Loucy (cell line): ENCODE measurements around the gene TRIM63.

ENCODE experiments used
- EZH2phosphoT487 ChIP-seq: fragments of 200-600 bp; IDR thresholded peaks from 2 replicates; pipeline ENCODE4 v1.6.1; 2018; ENCODE audit warnings: antibody characterized with exemption, mild to moderate bottlenecking, moderate library complexity, borderline replicate concordance
- TF ChIP-seq, protein P1 (sequence below): fragments of 200-600 bp; sonication (generic); conservative IDR thresholded peaks from 2 replicates; pipeline ENCODE4 v1.5.1; 2014; ENCODE audit warnings: mild to moderate bottlenecking, antibody characterized with exemption, low read length

DNA sequence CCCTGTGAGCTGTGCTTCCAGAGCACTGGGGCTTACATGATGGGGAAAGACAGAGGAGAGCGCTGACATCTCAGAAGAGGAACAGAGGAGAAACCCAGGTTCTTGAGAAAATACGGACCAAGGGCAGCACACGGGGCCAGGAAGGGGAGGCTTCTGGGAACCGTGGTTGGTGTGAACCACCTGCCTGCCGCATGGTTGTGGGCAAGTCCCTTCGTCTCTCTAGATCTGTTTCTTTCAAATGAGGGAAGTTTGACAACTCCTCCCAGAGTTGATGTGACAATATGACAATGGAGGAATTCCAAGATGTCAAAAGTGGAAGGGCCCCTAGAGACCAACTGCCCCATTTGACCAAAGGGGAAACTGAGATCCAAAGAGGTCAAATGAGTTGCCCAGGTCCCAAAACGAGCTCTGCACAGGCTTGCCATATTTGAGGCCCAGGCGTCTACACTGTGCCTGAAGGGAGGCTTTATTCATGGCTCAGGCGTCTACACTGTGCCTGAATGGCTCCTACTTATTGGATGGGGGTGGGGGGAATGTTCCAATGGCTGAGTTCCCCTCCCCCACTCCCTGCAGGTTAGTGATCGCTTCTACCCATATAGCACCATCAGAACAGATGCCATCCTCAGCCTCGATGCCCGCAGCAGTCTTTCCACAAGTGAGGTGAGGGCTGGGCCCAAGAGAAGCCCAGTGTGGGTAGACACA, 34.6 kb downstream of the TRIM63 start:
- TF ChIP-seq, protein P1, sequence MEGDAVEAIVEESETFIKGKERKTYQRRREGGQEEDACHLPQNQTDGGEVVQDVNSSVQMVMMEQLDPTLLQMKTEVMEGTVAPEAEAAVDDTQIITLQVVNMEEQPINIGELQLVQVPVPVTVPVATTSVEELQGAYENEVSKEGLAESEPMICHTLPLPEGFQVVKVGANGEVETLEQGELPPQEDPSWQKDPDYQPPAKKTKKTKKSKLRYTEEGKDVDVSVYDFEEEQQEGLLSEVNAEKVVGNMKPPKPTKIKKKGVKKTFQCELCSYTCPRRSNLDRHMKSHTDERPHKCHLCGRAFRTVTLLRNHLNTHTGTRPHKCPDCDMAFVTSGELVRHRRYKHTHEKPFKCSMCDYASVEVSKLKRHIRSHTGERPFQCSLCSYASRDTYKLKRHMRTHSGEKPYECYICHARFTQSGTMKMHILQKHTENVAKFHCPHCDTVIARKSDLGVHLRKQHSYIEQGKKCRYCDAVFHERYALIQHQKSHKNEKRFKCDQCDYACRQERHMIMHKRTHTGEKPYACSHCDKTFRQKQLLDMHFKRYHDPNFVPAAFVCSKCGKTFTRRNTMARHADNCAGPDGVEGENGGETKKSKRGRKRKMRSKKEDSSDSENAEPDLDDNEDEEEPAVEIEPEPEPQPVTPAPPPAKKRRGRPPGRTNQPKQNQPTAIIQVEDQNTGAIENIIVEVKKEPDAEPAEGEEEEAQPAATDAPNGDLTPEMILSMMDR, result no peak
- no peak for TF ChIP-seq EZH2phosphoT487
